NCI-H69 (cell line): ENCODE data around the gene EXOC1.
"Not testable (repeated sequence)": the region's sequence is repeated elsewhere in the genome, so short reads cannot be mapped to it uniquely, and the experiment has no call there.

Experiments
- DNase-seq: peaks from one replicate; lab custom pipeline; 2025; lab: John Stamatoyannopoulos, UW

EXOC1 gene

GRCh38 chr4:55853484-55854046, at the start of gene EXOC1:
EXOC1 (plus strand) TSS chr4:55853648; CDS start chr4:55858324, 4,676 bp downstream.
- DNase-seq, result peak; percentile 96

GRCh38 chr4:55807556-55807955, 45.9 kb upstream of the EXOC1 start:
- peak; percentile 76 for DNase-seq

GRCh38 chr4:55808186-55808585, 45.3 kb upstream of the EXOC1 start:
- DNase-seq, result peak; percentile 91

GRCh38 chr4:55808632-55809031, 44.8 kb upstream of the EXOC1 start:
- DNase-seq, result peak; percentile 62

GRCh38 chr4:55817691-55818090, 35.8 kb upstream of the EXOC1 start:
- no peak for DNase-seq

- peak; percentile 81 for DNase-seq
Observed at GRCh38 chr4:55819634-55820033, 33.8 kb upstream of the EXOC1 start, which contains the start of gene EXOC1L. EXOC1L (plus strand) TSS chr4:55819790; CDS start chr4:55820027, 237 bp downstream.

- peak; percentile 9 for DNase-seq
Observed at GRCh38 chr4:55820279-55820678, 33.2 kb upstream of the EXOC1 start.

GRCh38 chr4:55822329-55822728, 31.1 kb upstream of the EXOC1 start:
- no peak for DNase-seq

- DNase-seq, result no peak
Observed at GRCh38 chr4:55824865-55825264, 28.6 kb upstream of the EXOC1 start.

- DNase-seq, result no peak
Observed at GRCh38 chr4:55826986-55827385, 26.5 kb upstream of the EXOC1 start.

- DNase-seq, result no peak
Observed at GRCh38 chr4:55827582-55827981, 25.9 kb upstream of the EXOC1 start.

- DNase-seq, result no peak
Observed at GRCh38 chr4:55830048-55830447, 23.4 kb upstream of the EXOC1 start.

GRCh38 chr4:55830716-55831115, 22.7 kb upstream of the EXOC1 start:
- no peak for DNase-seq

GRCh38 chr4:55834086-55834795, 19.2 kb upstream of the EXOC1 start:
- peak; percentile 4 for DNase-seq

- DNase-seq, result no peak
Observed at GRCh38 chr4:55837903-55838302, 15.5 kb upstream of the EXOC1 start.

- no peak for DNase-seq
Observed at GRCh38 chr4:55838356-55838755, 15.1 kb upstream of the EXOC1 start.

- DNase-seq, result no peak
Observed at GRCh38 chr4:55838952-55839351, 14.5 kb upstream of the EXOC1 start.

GRCh38 chr4:55840956-55841355, 12.5 kb upstream of the EXOC1 start:
- DNase-seq, result no peak

GRCh38 chr4:55841373-55842239, 11.8 kb upstream of the EXOC1 start:
- peak; percentile 11 for DNase-seq

GRCh38 chr4:55842312-55842711, 11.1 kb upstream of the EXOC1 start:
- DNase-seq, result not testable (repeated sequence)

- no peak for DNase-seq
Observed at GRCh38 chr4:55849724-55850123, 3.7 kb upstream of the EXOC1 start.

GRCh38 chr4:55851885-55852284, 1.6 kb upstream of the EXOC1 start:
- no peak for DNase-seq

GRCh38 chr4:55854129-55854528, 681 bp downstream of the EXOC1 start:
- peak; percentile 13 for DNase-seq
